ENCODE data around the gene CLCN2.

Gene CLCN2

GRCh38 chr3:184336547-184337398 is 24.6 kb downstream of the CLCN2 start:
- peak overlapping the region; percentile 72 for H3K4me3 ChIP-seq (ENCODE audit: low read depth, low read length)
- peak; percentile 59 for DNase-seq (ENCODE audit: low read depth)
- TF ChIP-seq CTCF (IDR thresholded peaks at IDR 0.05; ENCODE audit: control insufficient read depth, extremely low read depth, insufficient read depth), result no peak

- no peak for DNase-seq (ENCODE audit: low read depth)
- H3K4me3 ChIP-seq (ENCODE audit: low read depth, low read length), result peak overlapping the region; percentile 72
- TF ChIP-seq CTCF (IDR thresholded peaks at IDR 0.05; ENCODE audit: control insufficient read depth, extremely low read depth, insufficient read depth), result no peak
Observed at GRCh38 chr3:184335661-184336546, 25.5 kb downstream of the CLCN2 start.

GRCh38 chr3:184335291-184335660 is 26.1 kb downstream of the CLCN2 start:
- TF ChIP-seq CTCF (IDR thresholded peaks at IDR 0.05; ENCODE audit: control insufficient read depth, extremely low read depth, insufficient read depth), result no peak
- no peak for DNase-seq (ENCODE audit: low read depth)
- H3K4me3 ChIP-seq (ENCODE audit: low read depth, low read length), result peak overlapping the region; percentile 72

- DNase-seq (ENCODE audit: low read depth), result no peak
- H3K4me3 ChIP-seq (ENCODE audit: low read depth, low read length), result no peak overlapping the region
- no peak for TF ChIP-seq CTCF (IDR thresholded peaks at IDR 0.05; ENCODE audit: control insufficient read depth, extremely low read depth, insufficient read depth)
Observed at GRCh38 chr3:184334470-184335158, 26.8 kb downstream of the CLCN2 start.

- no peak for DNase-seq (ENCODE audit: low read depth)
- TF ChIP-seq CTCF (IDR thresholded peaks at IDR 0.05; ENCODE audit: control insufficient read depth, extremely low read depth, insufficient read depth), result no peak
- H3K4me3 ChIP-seq (ENCODE audit: low read depth, low read length), result no peak overlapping the region
Observed at GRCh38 chr3:184333700-184334099, 27.7 kb downstream of the CLCN2 start.

- no peak for DNase-seq (ENCODE audit: low read depth)
- TF ChIP-seq CTCF (IDR thresholded peaks at IDR 0.05; ENCODE audit: control insufficient read depth, extremely low read depth, insufficient read depth), result no peak
- no peak overlapping the region for H3K4me3 ChIP-seq (ENCODE audit: low read depth, low read length)
Observed at GRCh38 chr3:184333190-184333589, 28.2 kb downstream of the CLCN2 start.
